ENCODE data around the gene CNN3.

Gene CNN3

GRCh38 chr1:94878329-94878728 lies 48.6 kb downstream of the CNN3 start:
- Mint-ChIP-seq H3K27me3 (ENCODE audit: low read depth) (no peaks in the 10 kb centered on the region), H3K4me3 (no peak overlapping the region), H3K4me1 (ENCODE audit: low read depth) (peaks cover 8% of the 10 kb centered on the region), H3K36me3 (ENCODE audit: low read depth) (no peaks in the 10 kb centered on the region), H3K27ac (no peak overlapping the region), H3K9me3 (no peaks in the 10 kb centered on the region)
- DNase-seq (ENCODE audit: low spot score): no peak

- H3K36me3 Mint-ChIP-seq (ENCODE audit: low read depth): no peaks in the 10 kb centered on the region
- H3K27ac Mint-ChIP-seq: no peak overlapping the region
- no peaks in the 10 kb centered on the region for H3K9me3 Mint-ChIP-seq
- no peaks in the 10 kb centered on the region for H3K27me3 Mint-ChIP-seq (ENCODE audit: low read depth)
- H3K4me3 Mint-ChIP-seq: no peak overlapping the region
- peaks cover 7% of the 10 kb centered on the region for H3K4me1 Mint-ChIP-seq (ENCODE audit: low read depth)
- DNase-seq (ENCODE audit: low spot score): no peak
These were observed 50.5 kb downstream of the CNN3 start for GRCh38 chr1:94876362-94876761.

GRCh38 chr1:94875794-94876193 lies 51.1 kb downstream of the CNN3 start:
- H3K27me3 Mint-ChIP-seq (ENCODE audit: low read depth): no peaks in the 10 kb centered on the region
- no peaks in the 10 kb centered on the region for H3K9me3 Mint-ChIP-seq
- no peak for DNase-seq (ENCODE audit: low spot score)
- no peak overlapping the region for H3K27ac Mint-ChIP-seq
- no peak overlapping the region for H3K4me3 Mint-ChIP-seq
- H3K36me3 Mint-ChIP-seq (ENCODE audit: low read depth): no peaks in the 10 kb centered on the region
- peaks cover 7% of the 10 kb centered on the region for H3K4me1 Mint-ChIP-seq (ENCODE audit: low read depth)

- H3K27ac Mint-ChIP-seq: no peak overlapping the region
- no peaks in the 10 kb centered on the region for H3K36me3 Mint-ChIP-seq (ENCODE audit: low read depth)
- no peak overlapping the region for H3K4me3 Mint-ChIP-seq
- no peak for DNase-seq (ENCODE audit: low spot score)
- H3K9me3 Mint-ChIP-seq: no peaks in the 10 kb centered on the region
- peaks cover 7% of the 10 kb centered on the region for H3K4me1 Mint-ChIP-seq (ENCODE audit: low read depth)
- H3K27me3 Mint-ChIP-seq (ENCODE audit: low read depth): peaks cover under 1% of the 10 kb centered on the region
These were observed 52.5 kb downstream of the CNN3 start for GRCh38 chr1:94874423-94874822.

GRCh38 chr1:94873520-94874351 lies 53.2 kb downstream of the CNN3 start:
- peaks cover 7% of the 10 kb centered on the region for H3K4me1 Mint-ChIP-seq (ENCODE audit: low read depth)
- no peaks in the 10 kb centered on the region for H3K36me3 Mint-ChIP-seq (ENCODE audit: low read depth)
- H3K4me3 Mint-ChIP-seq: no peak overlapping the region
- DNase-seq (ENCODE audit: low spot score): no peak
- no peaks in the 10 kb centered on the region for H3K9me3 Mint-ChIP-seq
- H3K27me3 Mint-ChIP-seq (ENCODE audit: low read depth): peaks cover 5% of the 10 kb centered on the region
- H3K27ac Mint-ChIP-seq: no peak overlapping the region

- H3K27me3 Mint-ChIP-seq (ENCODE audit: low read depth): peaks cover 5% of the 10 kb centered on the region
- H3K4me1 Mint-ChIP-seq (ENCODE audit: low read depth): peaks cover 7% of the 10 kb centered on the region
- no peaks in the 10 kb centered on the region for H3K36me3 Mint-ChIP-seq (ENCODE audit: low read depth)
- DNase-seq (ENCODE audit: low spot score): no peak
- no peak overlapping the region for H3K4me3 Mint-ChIP-seq
- H3K9me3 Mint-ChIP-seq: no peaks in the 10 kb centered on the region
- H3K27ac Mint-ChIP-seq: no peak overlapping the region
These were observed 54.0 kb downstream of the CNN3 start for GRCh38 chr1:94872771-94873495.

- H3K4me1 Mint-ChIP-seq (ENCODE audit: low read depth): peaks cover 7% of the 10 kb centered on the region
- H3K27ac Mint-ChIP-seq: no peak overlapping the region
- no peak overlapping the region for H3K4me3 Mint-ChIP-seq
- peaks cover 5% of the 10 kb centered on the region for H3K27me3 Mint-ChIP-seq (ENCODE audit: low read depth)
- no peaks in the 10 kb centered on the region for H3K9me3 Mint-ChIP-seq
- DNase-seq (ENCODE audit: low spot score): no peak
- no peaks in the 10 kb centered on the region for H3K36me3 Mint-ChIP-seq (ENCODE audit: low read depth)
These were observed 55.9 kb downstream of the CNN3 start for GRCh38 chr1:94871031-94871430.

- no peaks in the 10 kb centered on the region for H3K9me3 Mint-ChIP-seq
- no peaks in the 10 kb centered on the region for H3K36me3 Mint-ChIP-seq (ENCODE audit: low read depth)
- no peak for DNase-seq (ENCODE audit: low spot score)
- H3K4me1 Mint-ChIP-seq (ENCODE audit: low read depth): no peaks in the 10 kb centered on the region
- no peak overlapping the region for H3K27ac Mint-ChIP-seq
- peaks cover 5% of the 10 kb centered on the region for H3K27me3 Mint-ChIP-seq (ENCODE audit: low read depth)
- no peak overlapping the region for H3K4me3 Mint-ChIP-seq
These were observed 60.6 kb downstream of the CNN3 start for GRCh38 chr1:94866164-94866807.

- Mint-ChIP-seq H3K4me3 (no peak overlapping the region), H3K9me3 (no peaks in the 10 kb centered on the region), H3K27me3 (ENCODE audit: low read depth) (peaks cover 8% of the 10 kb centered on the region), H3K36me3 (ENCODE audit: low read depth) (no peaks in the 10 kb centered on the region), H3K27ac (no peak overlapping the region), H3K4me1 (ENCODE audit: low read depth) (no peaks in the 10 kb centered on the region)
- no peak for DNase-seq (ENCODE audit: low spot score)
These were observed 61.5 kb downstream of the CNN3 start for GRCh38 chr1:94865360-94865759.

GRCh38 chr1:94864821-94865220 lies 62.1 kb downstream of the CNN3 start:
- Mint-ChIP-seq H3K27ac (no peak overlapping the region), H3K4me1 (ENCODE audit: low read depth) (no peaks in the 10 kb centered on the region), H3K9me3 (no peaks in the 10 kb centered on the region), H3K4me3 (no peak overlapping the region), H3K36me3 (ENCODE audit: low read depth) (no peaks in the 10 kb centered on the region), H3K27me3 (ENCODE audit: low read depth) (peaks cover 12% of the 10 kb centered on the region)
- DNase-seq (ENCODE audit: low spot score): no peak

GRCh38 chr1:94863919-94864318 lies 63.0 kb downstream of the CNN3 start:
- Mint-ChIP-seq H3K9me3 (no peaks in the 10 kb centered on the region), H3K36me3 (ENCODE audit: low read depth) (no peaks in the 10 kb centered on the region), H3K27ac (no peak overlapping the region), H3K27me3 (ENCODE audit: low read depth) (peaks cover 11% of the 10 kb centered on the region), H3K4me3 (no peak overlapping the region), H3K4me1 (ENCODE audit: low read depth) (no peaks in the 10 kb centered on the region)
- no peak for DNase-seq (ENCODE audit: low spot score)

GRCh38 chr1:94863297-94863911 lies 63.5 kb downstream of the CNN3 start:
- H3K4me3 Mint-ChIP-seq: no peak overlapping the region
- H3K36me3 Mint-ChIP-seq (ENCODE audit: low read depth): no peaks in the 10 kb centered on the region
- H3K4me1 Mint-ChIP-seq (ENCODE audit: low read depth): no peaks in the 10 kb centered on the region
- peaks cover 11% of the 10 kb centered on the region for H3K27me3 Mint-ChIP-seq (ENCODE audit: low read depth)
- H3K9me3 Mint-ChIP-seq: no peaks in the 10 kb centered on the region
- no peak for DNase-seq (ENCODE audit: low spot score)
- no peak overlapping the region for H3K27ac Mint-ChIP-seq

- Mint-ChIP-seq H3K36me3 (ENCODE audit: low read depth) (no peaks in the 10 kb centered on the region), H3K4me3 (no peak overlapping the region), H3K27ac (no peak overlapping the region), H3K9me3 (no peaks in the 10 kb centered on the region), H3K27me3 (ENCODE audit: low read depth) (peaks cover 11% of the 10 kb centered on the region), H3K4me1 (ENCODE audit: low read depth) (no peaks in the 10 kb centered on the region)
- DNase-seq (ENCODE audit: low spot score): no peak
These were observed 64.2 kb downstream of the CNN3 start for GRCh38 chr1:94862718-94863117.

GRCh38 chr1:94859174-94859573 lies 67.7 kb downstream of the CNN3 start:
- peaks cover 13% of the 10 kb centered on the region for H3K27me3 Mint-ChIP-seq (ENCODE audit: low read depth)
- no peaks in the 10 kb centered on the region for H3K9me3 Mint-ChIP-seq
- no peak overlapping the region for H3K4me3 Mint-ChIP-seq
- DNase-seq (ENCODE audit: low spot score): no peak
- no peak overlapping the region for H3K27ac Mint-ChIP-seq
- H3K4me1 Mint-ChIP-seq (ENCODE audit: low read depth): no peaks in the 10 kb centered on the region
- no peaks in the 10 kb centered on the region for H3K36me3 Mint-ChIP-seq (ENCODE audit: low read depth)
